Endothelial cell of umbilical vein (primary cell): Measurements from ENCODE around the gene ZNF776. TPM values are rescaled to one million over a fixed set of nuclear protein-coding genes. Genes with fewer than 3 reads are reported as not detected.
A peak's percentile ranks its signal among the peaks of the same experiment; 100 is the strongest.

ENCODE experiments used
- BruUV-seq: library from RNA; stranded (reverse); fragments of 400-500 nt; replicated peaks from 2 replicates; lab custom pipeline; 2021; lab: Mats Ljungman, UMichigan
- CTCF ChIA-PET: fragments of 300-600, 350-600 bp; sonication (Branson Sonifier 250); formaldehyde crosslinking; loops from one replicate; lab custom pipeline; 2021; ENCODE audit warnings: antibody characterized with exemption, inconsistent platforms; lab: Charles Lee
- POLR2A ChIA-PET: fragments of 300-600, 350-600 bp; sonication (Branson Sonifier 250); formaldehyde crosslinking; loops from one replicate; lab custom pipeline; 2021; ENCODE audit warnings: antibody characterized with exemption, inconsistent platforms; lab: Charles Lee
- DNase-seq: peaks from one replicate; pipeline ENCODE4 v3.0.0-alpha.2; 2011; ENCODE audit warnings: low read depth, low spot score
- FAIRE-seq: peaks from 2 replicates; lab custom pipeline; 2011; peaks lifted over from hg19 to GRCh38; lab: Jason Lieb, UNC
- H2AFZ ChIP-seq: 2 replicates; pipeline ENCODE4 v1.6.0; 2012; ENCODE audit warnings: low read depth, low read length, control low read depth, inconsistent platforms
- H3K27ac ChIP-seq: 2 replicates; pipeline ENCODE4 v1.5.1; 2011; ENCODE audit warnings: low read depth, mild to moderate bottlenecking, control low read depth, low read length, moderate library complexity; ENCODE audit not compliant: insufficient read depth
- H3K27me3 ChIP-seq, 2 experiments: 2 replicates each; pipeline versions ENCODE4 v1.6.0 to v1.6.1; 2011; ENCODE audit warnings: low read length in 2 of 2, mixed read lengths in 1 of 2; ENCODE audit not compliant: control insufficient read depth in 2 of 2, insufficient read depth in 2 of 2
- H3K36me3 ChIP-seq, 2 experiments: 2 replicates in 1 of 2; 3 replicates in 1 of 2; pipeline ENCODE4 v1.5.1; 2011; ENCODE audit warnings: low read length in 2 of 2, mild to moderate bottlenecking in 1 of 2, moderate library complexity in 1 of 2; ENCODE audit not compliant: control insufficient read depth in 2 of 2, insufficient read depth in 2 of 2; ENCODE audit errors: extremely low read depth in 1 of 2
- H3K4me1 ChIP-seq: 3 replicates; pipeline ENCODE4 v1.5.1; 2011; ENCODE audit warnings: mild to moderate bottlenecking, low read length; ENCODE audit not compliant: control insufficient read depth, insufficient read depth; ENCODE audit errors: extremely low read depth
- H3K4me2 ChIP-seq: 2 replicates; pipeline ENCODE4 v1.6.1; 2011; ENCODE audit warnings: low read length, control low read depth, mixed read lengths; ENCODE audit not compliant: insufficient read depth
- H3K4me3 ChIP-seq, 3 experiments: fragments of 200-600 bp in 1 of 3; sonication (generic), shearing (Covaris generic) in 1 of 3; replicated peaks in 1 of 3; 2 replicates each; pipeline ENCODE4 v1.5.1; 2011 to 2016; ENCODE audit warnings: control low read depth in 3 of 3, low read length in 3 of 3, mild to moderate bottlenecking in 2 of 3, inconsistent platforms in 1 of 3, low read depth in 1 of 3, moderate library complexity in 1 of 3; ENCODE audit not compliant: insufficient read depth in 1 of 3
- H3K79me2 ChIP-seq: 2 replicates; pipeline ENCODE4 v1.6.0; 2012; ENCODE audit warnings: low read length, inconsistent platforms; ENCODE audit not compliant: control insufficient read depth, insufficient read depth
- H3K9ac ChIP-seq: replicated peaks from 2 replicates; pipeline ENCODE3; 2011; ENCODE audit warnings: low read length, control low read depth; ENCODE audit not compliant: insufficient read depth; ENCODE audit errors: extremely low read depth
- H3K9me1 ChIP-seq: replicated peaks from 3 replicates; pipeline ENCODE4 v1.6.0; 2011; ENCODE audit warnings: mild to moderate bottlenecking, low read length; ENCODE audit not compliant: control insufficient read depth, insufficient read depth; ENCODE audit errors: extremely low read depth
- H3K9me3 ChIP-seq: replicated peaks from 2 replicates; pipeline ENCODE4 v1.5.1; 2012; ENCODE audit warnings: low read length, inconsistent platforms; ENCODE audit not compliant: control insufficient read depth, insufficient read depth
- H4K20me1 ChIP-seq: replicated peaks from 2 replicates; pipeline ENCODE3; 2011; ENCODE audit warnings: mild to moderate bottlenecking, low read length; ENCODE audit not compliant: control insufficient read depth, insufficient read depth; ENCODE audit errors: extremely low read depth
- EZH2 ChIP-seq: IDR thresholded peaks from 2 replicates; pipeline ENCODE4 v1.6.1; 2012; ENCODE audit warnings: borderline replicate concordance, low read depth, mild to moderate bottlenecking, moderate library complexity, low read length, inconsistent platforms; ENCODE audit not compliant: severe bottlenecking
- FOS ChIP-seq: IDR thresholded peaks from 2 replicates; pipeline ENCODE4 v1.6.1; 2011; ENCODE audit warnings: mild to moderate bottlenecking, low read length, moderate library complexity, borderline replicate concordance; ENCODE audit not compliant: insufficient read depth
- GATA2 ChIP-seq: IDR thresholded peaks from 2 replicates; pipeline ENCODE4 v1.7.0; 2011; ENCODE audit warnings: low read depth, mild to moderate bottlenecking, moderate library complexity, mixed read lengths, low read length; ENCODE audit not compliant: insufficient read length, insufficient read depth
- JUN ChIP-seq: IDR thresholded peaks from 2 replicates; pipeline ENCODE4 v1.6.1; 2011; ENCODE audit warnings: borderline replicate concordance, low read depth; ENCODE audit not compliant: insufficient read length, insufficient read depth
- MYC ChIP-seq: IDR thresholded peaks from one replicate; pipeline ENCODE4 v1.6.1; 2011; ENCODE audit warnings: mild to moderate bottlenecking, low read depth, low read length
- POLR2A ChIP-seq: IDR thresholded peaks from 2 replicates; pipeline ENCODE4 v1.6.1; 2012; ENCODE audit warnings: low read depth, mild to moderate bottlenecking, control low read depth, low read length
- POLR2AphosphoS5 ChIP-seq: IDR thresholded peaks from 2 replicates; pipeline ENCODE4 v1.6.1; 2012; ENCODE audit warnings: low read depth, mild to moderate bottlenecking, control low read depth, low read length, moderate library complexity; ENCODE audit not compliant: insufficient read depth
- dilution Hi-C: fragments of 300-500 bp; cut with MboI; formaldehyde crosslinking; loops from one replicate; pipeline ENCODE4 v1.15.0; 2019; ENCODE audit warnings: low sequenced_read_pairs; ENCODE audit not compliant: extremely low pct_ligation_motif_present
- intact Hi-C: fragments of 100-400 bp; cut with micrococcal nuclease; formaldehyde crosslinking; loops from one replicate; pipeline ENCODE4 v1.10.0; 2022
- polyA plus RNA-seq, 4 experiments: library from polyadenylated mRNA; depleted of rRNA in 3 of 4; stranded (reverse) in 3 of 4; unstranded in 1 of 4; fragments of >200 nt; gene quantifications; 2 replicates each; pipeline versions ENCODE4 v1.2.1 to v1.2.3, GENCODE V29; 2011 to 2012; ENCODE audit warnings: missing spikeins in 1 of 4
- total RNA-seq: library from RNA; stranded (reverse); gene quantifications from 2 replicates; pipeline ENCODE4 v1.2.3, GENCODE V29; 2021
- TF ChIP-seq, protein P1 (sequence below), 2 donors: IDR thresholded peaks; 1 replicate in 1 of 2; 2 replicates in 1 of 2; pipeline ENCODE4 v1.5.1; 2011; ENCODE audit warnings: low read length in 2 of 2, mild to moderate bottlenecking in 2 of 2, moderate library complexity in 2 of 2, control low read depth in 1 of 2, inconsistent platforms in 1 of 2, low read depth in 1 of 2; ENCODE audit not compliant: insufficient read depth in 1 of 2; ENCODE audit errors: extremely low read depth in 1 of 2
- TF ChIP-seq, protein P2 (sequence below): IDR thresholded peaks from 2 replicates; pipeline ENCODE4 v1.6.1; 2011; ENCODE audit not compliant: insufficient read depth, insufficient read length

The ZNF776 gene
- total and polyA plus RNA-seq, 2 donors (not counting 3 experiments of a cell fraction or from before 2014, with no cell fraction given) = 5.7 to 12.1 TPM

DNA sequence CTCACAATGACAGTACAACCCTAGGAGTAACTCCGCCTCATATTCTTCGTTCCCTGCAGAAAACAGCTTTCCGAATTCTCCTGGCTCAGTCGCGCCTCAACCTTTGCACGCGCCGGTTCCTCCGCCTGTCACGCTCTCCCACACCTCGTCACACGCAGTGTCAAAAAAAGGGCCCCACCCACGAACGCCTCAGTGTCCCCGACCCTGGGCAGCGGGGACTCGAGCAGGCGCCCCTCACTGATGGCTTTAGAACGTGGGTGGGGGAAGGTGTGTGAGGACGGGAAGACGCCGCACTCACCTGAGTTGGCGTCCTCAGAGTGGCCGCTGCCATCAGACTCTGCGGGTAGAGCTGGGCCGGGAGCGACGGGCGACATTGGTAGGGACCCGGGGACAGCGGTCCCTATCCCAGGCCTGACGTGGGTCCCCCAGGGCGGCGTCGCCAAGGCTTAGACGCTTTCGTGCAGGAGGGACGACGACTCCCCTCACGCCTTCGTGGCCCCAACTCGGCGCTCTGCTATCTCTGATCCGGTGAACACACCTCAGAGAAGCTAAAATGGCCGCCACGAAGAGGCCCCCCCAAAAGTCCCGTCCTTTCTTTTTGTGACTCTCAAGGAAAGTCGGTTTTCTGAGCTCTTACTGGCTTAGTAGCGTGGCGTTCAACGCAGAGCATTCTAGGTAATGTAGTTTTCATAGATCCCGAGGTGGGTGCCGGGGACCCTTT lies 37.8 kb upstream of the ZNF776 start, which contains the start of gene ZNF154:
Gene ZNF154 (minus strand): TSS at position 564 of the 721 bp plus-strand sequence. CDS start 233 bp downstream, at position 331.
- H2AFZ ChIP-seq = no peak within 1 kb of the TSS
- H3K4me3 ChIP-seq = peak within 1 kb of the TSS in 1 of 3 experiments; percentile 48
- dilution Hi-C loops (no loop called here), intact Hi-C loops (no loop called here)
- no peaks in the 10 kb centered on the region for H3K36me3 ChIP-seq
- no peaks in the 10 kb centered on the region for H3K9me3 ChIP-seq
- DNase-seq (peak; percentile 36), FAIRE-seq (no peak)
- H3K9me1 ChIP-seq = no peaks in the 10 kb centered on the region
- no peaks in the 10 kb centered on the region for H3K79me2 ChIP-seq
- TSS peak; percentile 48 for BruUV-seq
- ChIA-PET CTCF (no interaction called here), POLR2A (no interaction called here)
- H3K4me2 ChIP-seq = no peak within 1 kb of the TSS
- no peak within 1 kb of the TSS for H3K9ac ChIP-seq
- no peaks in the 10 kb centered on the region for H3K4me1 ChIP-seq
- H3K27ac ChIP-seq = no peak within 1 kb of the TSS
- H3K27me3 ChIP-seq = peaks cover 0 to 16% of the 10 kb centered on the region in 2 experiments
- TF ChIP-seq MYC (no peak), EZH2 (no peak), GATA2 (no peak), POLR2AphosphoS5 (no peak), POLR2A (no peak), JUN (no peak), FOS (no peak)
- TF ChIP-seq, protein P1, sequence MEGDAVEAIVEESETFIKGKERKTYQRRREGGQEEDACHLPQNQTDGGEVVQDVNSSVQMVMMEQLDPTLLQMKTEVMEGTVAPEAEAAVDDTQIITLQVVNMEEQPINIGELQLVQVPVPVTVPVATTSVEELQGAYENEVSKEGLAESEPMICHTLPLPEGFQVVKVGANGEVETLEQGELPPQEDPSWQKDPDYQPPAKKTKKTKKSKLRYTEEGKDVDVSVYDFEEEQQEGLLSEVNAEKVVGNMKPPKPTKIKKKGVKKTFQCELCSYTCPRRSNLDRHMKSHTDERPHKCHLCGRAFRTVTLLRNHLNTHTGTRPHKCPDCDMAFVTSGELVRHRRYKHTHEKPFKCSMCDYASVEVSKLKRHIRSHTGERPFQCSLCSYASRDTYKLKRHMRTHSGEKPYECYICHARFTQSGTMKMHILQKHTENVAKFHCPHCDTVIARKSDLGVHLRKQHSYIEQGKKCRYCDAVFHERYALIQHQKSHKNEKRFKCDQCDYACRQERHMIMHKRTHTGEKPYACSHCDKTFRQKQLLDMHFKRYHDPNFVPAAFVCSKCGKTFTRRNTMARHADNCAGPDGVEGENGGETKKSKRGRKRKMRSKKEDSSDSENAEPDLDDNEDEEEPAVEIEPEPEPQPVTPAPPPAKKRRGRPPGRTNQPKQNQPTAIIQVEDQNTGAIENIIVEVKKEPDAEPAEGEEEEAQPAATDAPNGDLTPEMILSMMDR (IDR thresholded peaks at IDR 0.05; ENCODE audit: extremely low read depth in 1 of 2, insufficient read depth in 1 of 2, low read depth in 1 of 2, low read length in 2 of 2) = no peak
- TF ChIP-seq, protein P2, sequence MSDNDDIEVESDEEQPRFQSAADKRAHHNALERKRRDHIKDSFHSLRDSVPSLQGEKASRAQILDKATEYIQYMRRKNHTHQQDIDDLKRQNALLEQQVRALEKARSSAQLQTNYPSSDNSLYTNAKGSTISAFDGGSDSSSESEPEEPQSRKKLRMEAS = no peak
- no peaks in the 10 kb centered on the region for H4K20me1 ChIP-seq
